OCI-LY1 (cell line): ENCODE measurements around the gene FCRL3.

ENCODE experiments used
- H2AFZ ChIP-seq: fragments of 200-600 bp; sonication (generic), shearing (Covaris generic); 2 replicates; pipeline ENCODE4 v1.6.0; 2014; ENCODE audit warnings: antibody characterized with exemption, mild to moderate bottlenecking, low read length
- H3F3A ChIP-seq: fragments of 200-600 bp; sonication (generic), shearing (Covaris generic); 2 replicates; pipeline ENCODE4 v1.6.0; 2014; ENCODE audit warnings: mild to moderate bottlenecking, antibody characterized with exemption, low read length, moderate library complexity; ENCODE audit not compliant: insufficient read depth
- H3K27ac ChIP-seq: fragments of 200-600 bp; sonication (generic); 2 replicates; pipeline ENCODE4 v1.5.1; 2014; ENCODE audit warnings: low read length, mixed run types, mild to moderate bottlenecking, low read depth; ENCODE audit not compliant: poor library complexity, severe bottlenecking
- H3K27me3 ChIP-seq: fragments of 200-600 bp; sonication (generic); 2 replicates; pipeline ENCODE4 v1.6.0; 2014; ENCODE audit warnings: antibody characterized with exemption, mild to moderate bottlenecking, low read length, moderate library complexity; ENCODE audit not compliant: insufficient read depth
- H3K36me3 ChIP-seq: fragments of 200-600 bp; sonication (generic); 2 replicates; pipeline ENCODE4 v1.6.1; 2014; ENCODE audit warnings: mild to moderate bottlenecking, antibody characterized with exemption, low read length, moderate library complexity, mixed read lengths; ENCODE audit not compliant: insufficient read depth
- H3K4me1 ChIP-seq: fragments of 200-600 bp; sonication (generic); 2 replicates; pipeline ENCODE4 v1.5.1; 2014; ENCODE audit warnings: mild to moderate bottlenecking, low read length, moderate library complexity; ENCODE audit not compliant: insufficient read depth, severe bottlenecking
- H3K4me2 ChIP-seq: fragments of 200-600 bp; sonication (generic), shearing (Covaris generic); 2 replicates; pipeline ENCODE4 v1.6.1; 2014; ENCODE audit warnings: low read length
- H3K4me3 ChIP-seq: fragments of 200-600 bp; sonication (generic); 2 replicates; pipeline ENCODE4 v1.5.1; 2014; ENCODE audit warnings: low read length, low read depth, mild to moderate bottlenecking, mixed read lengths; ENCODE audit not compliant: poor library complexity, severe bottlenecking
- H3K79me2 ChIP-seq: fragments of 200-600 bp; shearing (Covaris generic); 2 replicates; pipeline ENCODE4 v1.6.1; 2016; ENCODE audit warnings: mixed run types, low read length, mixed read lengths; ENCODE audit not compliant: insufficient read depth
- H3K9ac ChIP-seq: fragments of 200-600 bp; sonication (generic), shearing (Covaris generic); 2 replicates; pipeline ENCODE4 v1.6.1; 2014; ENCODE audit warnings: mild to moderate bottlenecking, low read length, mixed read lengths
- H3K9me2 ChIP-seq: fragments of 200-600 bp; sonication (generic), shearing (Covaris generic); 2 replicates; pipeline ENCODE4 v1.6.1; 2014; ENCODE audit warnings: low read depth, mild to moderate bottlenecking, low read length, mixed read lengths
- H3K9me3 ChIP-seq: fragments of 200-600 bp; shearing (Covaris generic); 2 replicates; pipeline ENCODE4 v1.6.1; 2014; ENCODE audit warnings: low read length, mixed read lengths
- H4K20me1 ChIP-seq: fragments of 200-600 bp; sonication (generic), shearing (Covaris generic); 2 replicates; pipeline ENCODE4 v1.6.0; 2016; ENCODE audit warnings: mild to moderate bottlenecking, low read length; ENCODE audit not compliant: insufficient read depth
- EZH2 ChIP-seq: fragments of 200-600 bp; sonication (generic), shearing (Covaris generic); IDR thresholded peaks from 2 replicates; pipeline ENCODE4 v1.8.0; 2017; ENCODE audit warnings: borderline replicate concordance, mixed run types, mild to moderate bottlenecking, antibody characterized with exemption, low read length, moderate library complexity, mixed read lengths
- TF ChIP-seq, protein P1 (sequence below): fragments of 200-600 bp; sonication (generic), shearing (Covaris generic); IDR thresholded peaks from 2 replicates; pipeline ENCODE4 v1.5.1; 2017; ENCODE audit warnings: mild to moderate bottlenecking, antibody characterized with exemption, low read length, moderate library complexity, mixed read lengths

FCRL3 gene

DNA sequence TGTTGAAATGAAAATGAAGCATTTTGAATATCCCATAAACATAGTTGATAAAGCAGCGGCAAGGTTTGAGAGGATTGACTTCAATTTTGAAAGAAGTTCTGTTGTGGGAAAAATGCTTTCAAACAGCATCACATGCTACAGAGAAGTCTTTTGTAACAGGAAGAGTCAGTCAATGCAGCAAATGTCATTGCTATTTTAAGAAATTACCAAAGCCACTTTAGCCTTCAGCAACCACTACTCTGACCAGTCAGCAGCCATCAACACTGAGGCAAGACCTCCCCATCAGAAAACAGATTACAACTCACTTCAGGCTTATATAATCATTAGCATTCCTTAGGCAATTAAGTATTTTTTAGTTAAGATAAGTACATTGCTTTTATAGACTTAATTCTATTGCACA is 33.8 kb upstream of the FCRL3 start:
- peak overlapping the region; percentile 78 for H3K27ac ChIP-seq
- H3K79me2 ChIP-seq, result no peaks in the 10 kb centered on the region
- no peaks in the 10 kb centered on the region for H3K36me3 ChIP-seq
- H3K9me3 ChIP-seq, result no peaks in the 10 kb centered on the region
- H3K9ac ChIP-seq, result no peak overlapping the region
- H2AFZ ChIP-seq, result no peak overlapping the region
- no peaks in the 10 kb centered on the region for H3F3A ChIP-seq
- H3K4me1 ChIP-seq, result peaks cover 53% of the 10 kb centered on the region
- TF ChIP-seq EZH2, result no peak
- TF ChIP-seq, protein P1, sequence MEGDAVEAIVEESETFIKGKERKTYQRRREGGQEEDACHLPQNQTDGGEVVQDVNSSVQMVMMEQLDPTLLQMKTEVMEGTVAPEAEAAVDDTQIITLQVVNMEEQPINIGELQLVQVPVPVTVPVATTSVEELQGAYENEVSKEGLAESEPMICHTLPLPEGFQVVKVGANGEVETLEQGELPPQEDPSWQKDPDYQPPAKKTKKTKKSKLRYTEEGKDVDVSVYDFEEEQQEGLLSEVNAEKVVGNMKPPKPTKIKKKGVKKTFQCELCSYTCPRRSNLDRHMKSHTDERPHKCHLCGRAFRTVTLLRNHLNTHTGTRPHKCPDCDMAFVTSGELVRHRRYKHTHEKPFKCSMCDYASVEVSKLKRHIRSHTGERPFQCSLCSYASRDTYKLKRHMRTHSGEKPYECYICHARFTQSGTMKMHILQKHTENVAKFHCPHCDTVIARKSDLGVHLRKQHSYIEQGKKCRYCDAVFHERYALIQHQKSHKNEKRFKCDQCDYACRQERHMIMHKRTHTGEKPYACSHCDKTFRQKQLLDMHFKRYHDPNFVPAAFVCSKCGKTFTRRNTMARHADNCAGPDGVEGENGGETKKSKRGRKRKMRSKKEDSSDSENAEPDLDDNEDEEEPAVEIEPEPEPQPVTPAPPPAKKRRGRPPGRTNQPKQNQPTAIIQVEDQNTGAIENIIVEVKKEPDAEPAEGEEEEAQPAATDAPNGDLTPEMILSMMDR, result no peak
- peak overlapping the region; percentile 2; the same call in 1 of the 2 replicates for H3K4me2 ChIP-seq
- H3K9me2 ChIP-seq, result no peaks in the 10 kb centered on the region
- H4K20me1 ChIP-seq, result no peaks in the 10 kb centered on the region
- H3K27me3 ChIP-seq, result no peaks in the 10 kb centered on the region
- no peak overlapping the region for H3K4me3 ChIP-seq

DNA sequence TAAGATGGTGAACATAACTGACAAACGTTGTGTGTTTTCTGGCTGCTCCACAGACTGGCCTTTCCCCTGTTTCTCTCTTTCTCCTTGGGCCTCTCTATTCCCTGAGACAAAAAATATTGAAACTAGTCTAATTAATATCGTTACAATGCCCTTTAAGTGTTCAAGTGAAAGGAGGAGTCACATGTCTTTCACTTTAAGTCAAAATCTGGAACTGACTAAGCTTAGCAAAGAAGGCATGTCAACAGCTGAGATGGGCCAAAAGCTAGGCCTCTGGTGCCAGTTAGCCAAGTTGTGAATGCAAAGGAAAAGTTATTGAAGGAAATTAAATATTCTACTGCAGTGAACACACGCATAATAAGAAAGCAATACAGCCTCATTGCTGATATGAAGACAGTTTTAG is 32.2 kb upstream of the FCRL3 start:
- no peaks in the 10 kb centered on the region for H3K27me3 ChIP-seq
- 0 out of 2 replicates have a peak overlapping the region, but pooled peaks have one; percentile 15 for H2AFZ ChIP-seq
- H3K36me3 ChIP-seq, result no peaks in the 10 kb centered on the region
- peaks cover 56% of the 10 kb centered on the region for H3K4me1 ChIP-seq
- H3F3A ChIP-seq, result no peaks in the 10 kb centered on the region
- H3K27ac ChIP-seq, result peak overlapping the region; percentile 78
- H3K79me2 ChIP-seq, result no peaks in the 10 kb centered on the region
- H3K9me3 ChIP-seq, result no peaks in the 10 kb centered on the region
- TF ChIP-seq, protein P1, result no peak
- no peak for TF ChIP-seq EZH2
- no peak overlapping the region for H3K4me3 ChIP-seq
- H3K9ac ChIP-seq, result no peak overlapping the region
- no peaks in the 10 kb centered on the region for H4K20me1 ChIP-seq
- H3K4me2 ChIP-seq, result no peak overlapping the region
- no peaks in the 10 kb centered on the region for H3K9me2 ChIP-seq

GRCh38 chr1:157725221-157725577 is 24.6 kb upstream of the FCRL3 start:
- peak overlapping the region; percentile 76; the same call in 1 of the 2 replicates for H3K4me2 ChIP-seq
- H2AFZ ChIP-seq, result no peak overlapping the region
- peaks cover 3% of the 10 kb centered on the region; the same call in 1 of the 2 replicates for H3F3A ChIP-seq
- H3K4me1 ChIP-seq, result peaks cover 48% of the 10 kb centered on the region
- no peaks in the 10 kb centered on the region for H4K20me1 ChIP-seq
- no peak for TF ChIP-seq EZH2
- TF ChIP-seq, protein P1, result no peak
- peak overlapping the region; percentile 46 for H3K4me3 ChIP-seq
- H3K9ac ChIP-seq, result peak overlapping the region; percentile 67
- H3K9me3 ChIP-seq, result peaks cover 23% of the 10 kb centered on the region
- H3K36me3 ChIP-seq, result peaks cover 3% of the 10 kb centered on the region; the same call in 1 of the 2 replicates
- no peaks in the 10 kb centered on the region for H3K27me3 ChIP-seq
- H3K79me2 ChIP-seq, result no peaks in the 10 kb centered on the region
- peak overlapping the region; percentile 98 for H3K27ac ChIP-seq
- H3K9me2 ChIP-seq, result no peaks in the 10 kb centered on the region
